ENCODE results near the gene PDLIM4.

PDLIM4 gene

GRCh38 chr5:132227485-132228240 is 29.8 kb upstream of the PDLIM4 start, which contains the start of gene P4HA2:
Gene P4HA2 (minus strand): TSS chr5:132227853. CDS start chr5:132218626, 9,227 bp downstream.
- DNase-seq: no peak

DNA sequence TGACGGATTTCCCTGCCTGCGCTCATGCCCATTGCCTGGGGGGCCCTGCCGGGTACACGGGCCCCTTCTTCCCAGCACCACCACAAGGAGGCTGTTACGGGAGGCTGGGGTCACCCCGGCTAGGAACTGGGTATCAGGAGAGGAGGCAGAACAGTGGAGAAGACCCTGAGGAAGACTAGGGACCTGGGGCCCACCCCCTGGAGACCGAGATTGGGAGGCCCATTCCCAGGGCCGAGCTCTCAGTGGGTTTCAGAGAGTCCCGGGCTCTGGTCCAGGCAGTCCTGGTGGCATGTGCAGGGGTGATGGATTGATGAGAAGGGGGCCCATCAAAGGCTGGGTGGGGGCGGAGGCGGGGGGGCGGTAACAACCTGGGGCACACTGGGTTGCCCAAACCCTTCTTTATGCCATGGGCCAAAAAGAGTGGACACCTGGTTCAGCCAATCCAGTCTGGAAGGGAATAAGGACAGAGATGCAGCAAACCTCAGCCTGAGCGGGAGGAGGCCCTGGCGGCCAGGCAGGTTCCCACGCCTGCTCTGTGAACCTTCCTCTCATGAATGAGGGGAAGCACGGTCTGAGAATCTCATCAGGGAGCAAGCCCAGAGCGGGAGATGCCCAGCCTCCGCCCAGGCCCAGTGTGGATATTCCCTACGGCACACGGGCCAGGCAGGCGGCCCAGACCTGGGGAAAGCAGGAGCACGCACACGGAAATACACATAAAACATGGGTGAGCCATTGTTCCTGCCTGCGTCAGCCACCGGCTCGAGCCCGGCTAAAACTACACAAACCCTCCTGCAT is 29.1 kb upstream of the PDLIM4 start:
- no peak for DNase-seq

DNA sequence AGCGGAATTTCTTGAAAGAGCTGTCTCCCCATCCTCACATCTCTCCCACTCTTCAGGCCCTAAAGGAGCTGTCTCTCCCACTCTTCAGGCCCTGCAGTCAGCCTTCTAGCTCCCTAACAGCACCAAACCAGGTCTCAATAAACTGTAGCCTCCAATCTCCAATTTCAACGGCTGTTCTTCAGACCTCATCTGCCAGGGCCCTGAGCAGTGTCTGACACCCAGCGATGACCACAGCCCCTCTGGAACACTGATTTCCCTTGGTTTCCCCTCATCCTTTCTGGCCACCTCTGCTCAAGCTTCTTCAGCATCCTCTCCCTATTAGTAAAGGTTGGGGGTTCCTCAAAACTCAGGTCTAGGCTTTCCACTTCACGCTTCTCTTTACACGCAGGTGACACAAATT is 28.3 kb upstream of the PDLIM4 start:
- no peak for DNase-seq

- DNase-seq: no peak
These were observed 26.6 kb upstream of the PDLIM4 start for GRCh38 chr5:132230871-132231270.

- no peak for DNase-seq
These were observed 25.0 kb upstream of the PDLIM4 start for GRCh38 chr5:132232465-132232864.

- DNase-seq: no peak
These were observed 24.4 kb upstream of the PDLIM4 start for GRCh38 chr5:132233081-132233480.

DNA sequence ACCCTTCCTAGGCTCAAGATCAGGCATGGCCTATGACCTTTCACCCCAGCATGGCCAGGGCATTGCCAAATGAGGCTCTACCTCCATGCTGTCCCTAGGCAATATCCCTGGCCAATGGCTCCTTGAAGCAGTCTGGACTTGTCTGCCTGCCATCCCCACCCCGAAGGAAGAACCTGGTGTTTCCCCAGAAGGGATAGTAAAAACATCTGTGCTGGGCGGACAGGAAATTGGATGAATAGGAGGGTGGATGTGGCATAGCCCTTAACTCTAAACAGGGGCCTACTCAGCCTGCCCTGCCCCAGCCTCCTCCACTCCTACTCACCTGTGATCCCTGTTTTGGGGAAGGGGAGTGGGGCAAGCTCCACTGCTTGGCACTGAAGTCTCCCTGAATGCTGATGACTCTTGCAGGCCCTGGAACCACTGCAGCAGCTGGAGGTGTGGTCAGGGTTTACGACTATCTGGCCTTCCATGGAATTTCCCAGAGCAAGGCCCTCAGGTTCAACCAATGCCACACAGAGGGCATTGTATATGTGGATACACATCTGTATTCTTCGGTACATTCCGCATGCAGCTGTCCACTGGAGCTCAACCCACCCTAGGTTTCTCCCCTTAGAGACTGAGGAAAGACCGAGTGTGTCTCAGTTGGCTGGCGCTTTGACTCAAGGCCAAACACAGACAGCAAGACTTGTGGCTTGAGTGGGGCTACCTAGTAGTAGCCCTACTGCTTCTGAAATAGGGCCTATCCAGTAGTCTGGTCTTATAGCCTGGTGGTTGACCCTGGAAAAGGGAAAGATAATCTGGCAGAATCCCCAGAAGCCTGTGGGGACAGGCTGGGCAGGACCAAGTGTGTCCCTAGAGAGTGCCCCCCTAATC is 23.4 kb upstream of the PDLIM4 start:
- DNase-seq: no peak

- no peak for DNase-seq
These were observed 22.8 kb upstream of the PDLIM4 start for GRCh38 chr5:132234684-132235062.

DNA sequence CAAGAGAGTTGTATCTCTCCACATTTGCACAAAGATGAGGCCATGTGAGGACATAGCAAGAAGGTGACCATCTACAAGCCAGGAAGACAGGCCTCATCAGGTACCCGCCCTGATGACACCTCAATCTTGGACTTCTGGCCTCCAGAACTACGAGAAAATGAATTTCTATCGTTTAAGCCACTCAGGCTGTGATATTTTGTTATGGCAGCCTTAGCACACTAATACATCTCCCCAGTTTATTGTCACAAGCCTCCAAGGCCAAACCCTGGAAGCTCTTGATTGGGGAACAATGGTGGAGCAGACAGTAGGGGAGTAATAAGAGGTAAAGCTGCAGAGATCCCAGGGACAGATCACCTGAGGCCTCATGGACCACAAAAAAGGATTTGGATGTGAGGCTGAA is 22.2 kb upstream of the PDLIM4 start:
- no peak for DNase-seq

GRCh38 chr5:132237141-132237540 is 20.4 kb upstream of the PDLIM4 start:
- no peak for DNase-seq

DNA sequence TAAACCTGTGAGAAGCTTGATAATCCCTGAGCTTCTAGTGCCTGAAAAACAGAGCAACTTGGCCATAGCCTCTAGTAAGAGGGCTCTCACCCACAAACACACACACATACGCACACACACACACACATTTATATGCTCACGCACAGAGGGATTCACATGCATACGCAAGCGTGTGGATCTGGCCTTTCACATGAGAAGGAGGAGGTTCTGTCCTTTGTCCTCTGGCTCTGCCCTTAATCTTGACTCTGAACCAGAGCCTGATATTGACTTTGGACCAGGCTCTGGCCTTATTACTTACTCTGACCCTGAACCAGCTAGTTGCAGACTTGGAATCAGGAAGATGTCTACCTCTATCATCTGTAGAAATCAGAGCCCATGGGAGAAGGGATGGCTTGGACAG is 19.8 kb upstream of the PDLIM4 start:
- DNase-seq: no peak

DNA sequence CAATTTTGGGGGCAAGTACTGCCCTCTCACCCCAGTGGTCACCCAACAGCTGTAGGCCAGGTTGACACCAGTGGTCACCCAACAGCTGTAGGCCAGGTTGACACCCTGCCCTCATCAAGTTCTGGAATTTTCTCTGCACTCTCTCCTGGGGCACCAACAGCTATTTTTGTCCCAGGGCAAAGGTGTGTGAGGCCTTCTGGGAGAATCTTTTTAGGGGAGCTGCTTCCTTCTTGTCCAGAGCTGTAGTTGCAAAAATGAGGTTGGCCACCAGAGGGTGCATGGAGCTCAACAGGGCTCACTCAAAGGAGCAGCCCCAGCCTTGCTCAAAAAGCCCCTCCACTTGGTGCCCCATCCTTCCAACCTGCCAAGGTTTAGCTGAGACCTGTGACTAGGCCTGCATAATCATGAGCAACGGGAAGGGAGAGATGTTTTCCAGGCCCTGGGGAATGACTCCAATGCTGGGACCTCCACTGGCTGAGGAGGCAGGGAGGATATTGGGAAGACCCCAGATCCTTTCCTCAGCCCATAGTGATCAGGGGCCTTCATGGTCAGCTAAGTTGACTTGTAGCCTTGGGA is 19.2 kb upstream of the PDLIM4 start:
- no peak for DNase-seq

DNA sequence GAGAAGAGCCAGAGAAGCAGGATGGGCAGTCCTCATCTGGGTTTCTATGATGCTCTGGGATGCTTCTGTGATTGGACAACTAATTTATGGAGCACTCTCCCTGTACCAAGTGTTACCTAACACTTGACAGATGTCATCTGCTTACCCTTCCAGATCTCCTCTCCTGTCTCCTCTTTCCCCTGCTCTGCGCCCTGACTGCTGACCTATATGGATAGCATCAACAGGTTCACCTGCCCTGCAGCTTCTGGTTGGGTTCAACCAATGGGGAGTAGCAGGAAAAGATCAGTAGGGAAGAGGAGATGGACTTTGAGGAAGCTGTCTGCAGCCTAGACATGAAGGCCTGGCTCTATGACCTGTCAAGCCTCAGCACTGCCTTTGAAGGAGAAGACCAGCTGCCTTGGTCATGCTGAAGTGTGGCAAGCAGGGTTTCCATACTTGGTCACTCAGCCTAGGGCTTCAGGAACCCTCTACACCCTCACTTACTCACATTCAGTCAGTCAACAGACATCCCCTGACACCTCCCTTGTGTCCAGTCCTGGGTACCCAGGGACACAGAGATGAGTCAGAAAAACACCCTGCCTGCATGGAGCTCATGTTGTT is 18.5 kb upstream of the PDLIM4 start:
- no peak for DNase-seq

- no peak for DNase-seq
These were observed 17.7 kb upstream of the PDLIM4 start for GRCh38 chr5:132239776-132240175.

DNA sequence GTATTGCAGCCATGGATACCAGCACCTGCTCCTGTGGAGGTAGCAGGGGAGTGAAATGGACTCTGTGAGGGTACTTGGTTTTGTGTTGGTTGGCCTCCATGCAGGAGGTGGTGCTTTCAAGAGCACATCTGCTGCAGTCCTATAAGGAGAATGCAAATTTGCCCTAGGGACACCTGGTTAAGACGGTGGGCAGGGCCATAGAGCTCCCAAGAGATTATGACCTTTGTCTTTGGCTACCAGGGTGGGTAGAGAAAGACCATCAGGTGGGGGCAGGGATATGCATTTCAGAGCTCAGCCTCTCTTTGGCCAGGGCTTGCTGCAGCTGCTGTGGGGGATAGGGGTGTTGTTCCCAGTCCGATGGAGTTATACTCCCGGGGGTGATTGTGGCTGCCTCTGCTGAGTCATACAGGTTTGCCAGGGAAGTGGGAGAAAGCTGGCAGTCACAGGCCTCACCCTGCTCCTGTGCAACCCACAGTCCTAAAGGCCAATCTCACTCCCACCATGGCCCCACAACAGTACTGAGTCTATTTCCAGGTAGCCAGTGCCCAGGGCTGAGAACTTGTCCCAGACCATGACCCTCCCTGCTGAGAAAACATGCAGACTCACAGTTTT is 14.0 kb upstream of the PDLIM4 start:
- DNase-seq: no peak

DNA sequence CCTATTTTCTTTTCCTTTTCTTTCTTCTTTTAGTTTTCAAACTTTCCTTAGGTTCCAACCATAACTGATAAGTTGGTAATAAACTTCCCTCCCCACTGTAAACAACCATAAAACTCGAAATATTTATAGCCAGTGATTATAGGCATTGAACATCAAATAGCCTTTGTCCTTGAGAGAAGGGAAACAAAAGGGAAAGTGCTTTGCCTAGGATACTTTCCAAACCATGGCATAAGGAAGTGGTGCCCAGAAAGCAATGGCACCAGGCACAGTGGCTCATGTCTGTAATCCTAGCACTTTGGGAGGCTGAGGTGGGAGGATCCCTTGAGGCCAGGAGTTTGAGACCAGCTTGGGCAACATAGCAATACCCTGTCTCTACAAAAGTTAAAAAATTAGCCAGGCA is 11.9 kb upstream of the PDLIM4 start:
- DNase-seq: no peak

DNA sequence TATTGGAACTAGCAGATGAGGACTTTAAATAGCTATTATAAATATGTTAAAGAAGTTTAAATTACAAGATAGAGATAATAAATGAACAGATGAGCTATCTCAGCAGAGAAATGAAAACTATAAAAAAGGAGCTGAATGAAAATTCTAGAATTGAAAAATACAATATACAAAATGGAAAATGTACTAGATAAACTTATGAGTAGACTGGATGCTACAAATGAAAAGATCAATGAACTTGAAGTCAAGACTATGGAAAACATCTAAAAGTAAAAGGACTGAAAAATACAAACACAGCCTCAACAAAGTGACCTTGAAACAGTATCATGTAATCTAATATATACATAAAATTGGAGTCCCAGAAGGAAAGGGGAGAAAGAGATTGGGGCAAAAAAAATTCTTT is 10.7 kb upstream of the PDLIM4 start:
- no peak for DNase-seq

DNA sequence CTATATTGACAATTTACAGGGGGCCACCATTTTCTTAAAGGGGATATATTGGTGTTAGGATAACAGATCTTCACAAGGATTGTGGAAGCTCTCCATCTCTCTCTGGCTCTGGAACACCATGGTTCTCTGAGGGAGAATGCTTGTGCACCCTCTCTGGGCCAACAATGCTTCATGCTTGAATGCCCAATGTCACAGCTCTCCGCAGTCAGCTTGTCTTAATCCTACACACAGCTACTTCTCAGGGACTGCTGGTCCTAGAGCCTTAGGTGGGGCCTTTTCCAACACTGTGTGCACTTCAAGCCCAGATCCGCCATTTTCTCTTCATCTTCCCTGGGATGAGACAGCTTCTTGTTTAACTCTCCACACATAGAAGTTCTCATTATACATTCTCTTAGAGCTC is 6.9 kb upstream of the PDLIM4 start:
- no peak for DNase-seq

DNA sequence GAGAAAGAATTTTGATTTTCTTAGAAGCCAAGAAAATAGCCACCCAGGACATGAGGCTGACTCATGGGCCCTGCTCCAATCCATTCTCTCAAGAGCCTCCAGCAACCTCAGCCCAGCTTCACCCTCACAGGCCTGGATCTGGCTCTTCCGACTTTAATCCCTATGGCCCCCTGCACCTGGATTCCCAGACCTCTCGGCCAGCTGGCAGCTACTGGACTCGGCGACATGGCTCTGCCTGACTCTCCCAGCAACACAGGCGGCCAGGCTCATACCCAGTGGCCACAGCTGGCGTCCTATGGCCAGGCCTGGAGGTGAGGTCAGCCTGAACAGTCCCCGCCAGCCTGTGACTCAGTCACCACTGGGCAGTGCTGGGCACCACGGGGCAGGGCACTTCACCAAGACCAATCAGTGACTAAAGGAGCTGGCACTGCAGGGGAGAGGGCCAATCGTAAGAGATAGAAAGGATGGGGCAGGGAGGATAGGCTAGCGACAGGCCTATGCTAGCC is 6.2 kb upstream of the PDLIM4 start:
- no peak for DNase-seq

DNA sequence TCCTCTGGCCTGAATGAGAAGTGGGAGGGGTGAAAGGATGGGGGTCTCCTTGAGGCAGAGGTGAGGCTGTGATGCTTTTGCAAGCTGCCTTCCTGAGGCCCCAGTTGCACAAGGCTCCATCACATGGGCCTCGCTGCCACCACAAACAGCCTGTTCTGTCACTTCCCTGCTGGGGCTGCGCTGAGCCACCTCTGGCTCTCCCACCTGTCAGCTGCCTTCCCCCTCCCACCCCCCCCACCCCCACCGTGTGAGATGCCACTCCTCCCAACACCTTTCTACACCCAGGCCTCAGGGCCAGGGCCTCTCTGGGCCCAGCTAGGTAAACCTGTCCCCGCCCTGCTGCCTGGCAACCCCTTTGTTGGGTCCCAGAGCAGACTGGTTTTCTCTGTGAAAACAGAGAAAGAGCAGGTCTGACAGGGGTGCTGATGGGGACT is 4.5 kb upstream of the PDLIM4 start:
- no peak for DNase-seq

DNA sequence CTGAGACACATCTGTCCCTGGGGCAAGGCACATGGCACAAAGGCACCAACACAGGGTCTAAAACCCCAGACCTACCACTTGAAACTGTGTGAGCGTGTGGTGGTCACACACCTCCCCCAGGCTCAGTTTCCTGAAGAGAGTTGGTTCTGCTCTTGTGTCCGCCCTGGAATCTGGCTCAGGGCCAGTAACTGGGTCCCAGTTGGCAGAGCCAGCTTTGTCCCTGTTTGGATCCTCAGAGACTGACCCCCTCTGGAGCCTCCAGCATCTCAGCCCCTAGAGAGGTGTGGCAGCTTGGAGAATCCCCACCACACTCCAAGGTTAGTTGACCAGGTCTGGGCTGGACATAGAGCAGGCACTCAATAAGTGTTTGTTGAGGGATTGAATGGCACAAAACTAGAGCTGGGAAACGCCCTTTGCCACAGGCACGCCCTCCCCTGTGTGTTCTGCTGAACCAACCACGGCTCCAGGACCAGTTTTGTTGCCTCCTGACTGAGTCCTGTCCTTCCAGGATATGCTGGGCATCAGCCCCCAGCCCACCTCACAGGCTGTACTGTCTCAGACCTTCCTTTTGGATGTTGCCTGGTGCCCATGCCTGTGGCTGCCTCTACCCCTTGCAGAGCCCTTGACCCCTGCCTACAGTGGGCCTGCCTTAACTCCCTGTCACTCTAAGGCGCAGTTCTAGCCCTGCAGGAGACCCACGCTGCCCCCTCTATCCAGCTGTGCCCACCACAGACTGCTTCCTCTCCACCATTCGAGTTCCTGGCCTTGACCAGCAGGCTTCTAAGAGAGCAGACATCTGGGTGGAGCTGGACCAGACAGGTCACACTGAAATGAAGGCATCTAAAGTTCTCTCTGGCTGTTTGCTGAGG is 3.8 kb upstream of the PDLIM4 start:
- no peak for DNase-seq

Measured in KG1 (cell line).